SK-N-SH (cell line): ENCODE measurements around the gene DPEP2NB.

Experiments used
- CTCF ChIP-seq: fragments of 200-600 bp; sonication (generic); IDR thresholded peaks from 2 replicates; pipeline ENCODE4 v1.6.1; 2017; ENCODE audit warnings: antibody characterized with exemption, mild to moderate bottlenecking, moderate library complexity
- PBX3 ChIP-seq: IDR thresholded peaks from 2 replicates; pipeline ENCODE4; 2012
- POLR2AphosphoS5 ChIP-seq: IDR thresholded peaks from 2 replicates; pipeline ENCODE4 v1.6.1; 2012; ENCODE audit warnings: low read depth, low read length
- ZBTB33 ChIP-seq: IDR thresholded peaks from 2 replicates; pipeline ENCODE4 v1.4.0; 2012; ENCODE audit warnings: low read depth, borderline replicate concordance

GRCh38 chr16:67992661-67993206 is 23.0 kb downstream of the DPEP2NB start:
- TF ChIP-seq POLR2AphosphoS5 (no peak), CTCF (no peak), ZBTB33 (no peak), PBX3 (no peak)
